WTC11 (cell line): ENCODE results near the gene FNDC1. TPM values are rescaled to one million over a fixed set of nuclear protein-coding genes. Genes with fewer than 3 reads are reported as not detected.
A peak's percentile ranks its signal among the peaks of the same experiment; 100 is the strongest.

Source experiments
- ATAC-seq: fragments of 200-7000 bp; cut with Tn5 transposase; 2 replicates; pipeline ENCODE4 v1.10.0; 2021; ENCODE audit warnings: mild to moderate bottlenecking, moderate library complexity
- Bru-seq: library from RNA; stranded (reverse); fragments of 400-500 nt; gene quantifications from one replicate; lab custom pipeline; 2021; lab: Mats Ljungman, UMichigan
- CTCF ChIA-PET: fragments of 300-600 bp; sonication (Branson Sonifier 250); formaldehyde crosslinking; loops from one replicate; lab custom pipeline; 2021; ENCODE audit warnings: antibody characterized with exemption; lab: Charles Lee
- POLR2A ChIA-PET: fragments of 350-600 bp; sonication (Branson Sonifier 250); formaldehyde crosslinking; loops from one replicate; lab custom pipeline; 2021; ENCODE audit warnings: antibody characterized with exemption; lab: Charles Lee
- DNase-seq: peaks from one replicate; pipeline ENCODE4 v3.0.0; 2021; ENCODE audit warnings: low spot score
- H3K27ac Mint-ChIP-seq: 2 replicates; pipeline ENCODE4 v1.8.0; 2021; ENCODE audit warnings: mixed read lengths
- H3K27me3 Mint-ChIP-seq: 2 replicates; pipeline ENCODE4 v1.8.0; 2021; ENCODE audit warnings: low read depth, mild to moderate bottlenecking, moderate library complexity, mixed read lengths
- H3K36me3 Mint-ChIP-seq: 2 replicates; pipeline ENCODE4 v1.8.0; 2021; ENCODE audit warnings: mixed read lengths
- H3K4me1 Mint-ChIP-seq: 2 replicates; pipeline ENCODE4 v1.8.0; 2022; ENCODE audit warnings: mixed read lengths
- H3K4me3 Mint-ChIP-seq: 2 replicates; pipeline ENCODE4 v1.8.0; 2021; ENCODE audit warnings: mild to moderate bottlenecking, moderate library complexity, mixed read lengths
- H3K9me3 Mint-ChIP-seq: 2 replicates; pipeline ENCODE4 v1.8.0; 2021; ENCODE audit warnings: mixed read lengths
- CREM ChIP-seq: sonication (generic); formaldehyde crosslinking; IDR thresholded peaks from 2 replicates; pipeline ENCODE4 v1.8.1; 2022; ENCODE audit warnings: mild to moderate bottlenecking, missing genetic modification reagents, moderate library complexity
- ELF4 ChIP-seq: sonication (generic); formaldehyde crosslinking; IDR thresholded peaks from 2 replicates; pipeline ENCODE4 v1.8.1; 2022; ENCODE audit warnings: low read depth, mild to moderate bottlenecking, moderate library complexity, missing genetic modification reagents
- KAT7 ChIP-seq: sonication (generic); formaldehyde crosslinking; IDR thresholded peaks from 2 replicates; pipeline ENCODE4 v1.8.1; 2023; ENCODE audit warnings: missing genetic modification reagents, mild to moderate bottlenecking, borderline replicate concordance
- MYBL2 ChIP-seq: sonication (generic); formaldehyde crosslinking; IDR thresholded peaks from 2 replicates; pipeline ENCODE4 v1.8.1; 2023; ENCODE audit warnings: mild to moderate bottlenecking, moderate library complexity, missing genetic modification reagents
- NR2C2 ChIP-seq: sonication (generic); formaldehyde crosslinking; IDR thresholded peaks from 2 replicates; pipeline ENCODE4 v1.8.0; 2022; ENCODE audit warnings: mild to moderate bottlenecking, missing genetic modification reagents
- NR3C1 ChIP-seq: sonication (generic); formaldehyde crosslinking; conservative IDR thresholded peaks from 2 replicates; pipeline ENCODE4 v1.8.1; 2023; ENCODE audit warnings: low read depth, mild to moderate bottlenecking, missing genetic modification reagents
- OVOL2 ChIP-seq: fragments of 250-450 bp; sonication (Bioruptor Pico); IDR thresholded peaks from 2 replicates; pipeline ENCODE4 v1.9.0; 2021; ENCODE audit warnings: mild to moderate bottlenecking, borderline replicate concordance
- RORB ChIP-seq: fragments of 250-450 bp; sonication (Bioruptor Pico); IDR thresholded peaks from 2 replicates; pipeline ENCODE4 v1.9.0; 2021; ENCODE audit warnings: mild to moderate bottlenecking
- SP1 ChIP-seq: sonication (generic); formaldehyde crosslinking; conservative IDR thresholded peaks from 2 replicates; pipeline ENCODE4 v1.8.1; 2022; ENCODE audit warnings: missing genetic modification reagents
- TCF7 ChIP-seq: sonication (generic); formaldehyde crosslinking; IDR thresholded peaks from 2 replicates; pipeline ENCODE4 v1.8.0; 2022; ENCODE audit warnings: mild to moderate bottlenecking, low read depth, missing genetic modification reagents, moderate library complexity
- TEAD4 ChIP-seq: sonication (generic); formaldehyde crosslinking; IDR thresholded peaks from 2 replicates; pipeline ENCODE4 v1.8.0; 2022; ENCODE audit warnings: mild to moderate bottlenecking, missing genetic modification reagents
- ZNF396 ChIP-seq: fragments of 250-450 bp; sonication (Bioruptor Pico); IDR thresholded peaks from 2 replicates; pipeline ENCODE4 v1.8.0; 2021; ENCODE audit warnings: mild to moderate bottlenecking, moderate library complexity, borderline replicate concordance
- ZNF423 ChIP-seq: fragments of 250-450 bp; sonication (Bioruptor Pico); IDR thresholded peaks from 2 replicates; pipeline ENCODE4 v2.1.2; 2022; ENCODE audit warnings: mild to moderate bottlenecking, moderate library complexity
- long read RNA-seq, 3 experiments: library from RNA in 1 of 3; library from capped mRNA in 1 of 3; library from polyadenylated mRNA in 1 of 3; unstranded in 2 of 3; stranded (forward) in 1 of 3; transcript quantifications; one replicate each; pipeline ENCODE4 v2.0.0, GENCODE V29; 2021
- total RNA-seq: library from RNA; stranded (reverse); gene quantifications from 3 replicates; pipeline ENCODE4 v1.2.3, GENCODE V29; 2021
- TF ChIP-seq, protein P1 (sequence below): fragments of 200-600 bp; IDR thresholded peaks from 2 replicates; pipeline ENCODE4 v1.8.0; 2022; ENCODE audit warnings: antibody characterized with exemption
- TF ChIP-seq, protein P2 (sequence below): sonication (generic); formaldehyde crosslinking; IDR thresholded peaks from 2 replicates; pipeline ENCODE4 v1.8.0; 2022; ENCODE audit warnings: missing genetic modification reagents
- TF ChIP-seq, protein P3 (sequence below): sonication (generic); formaldehyde crosslinking; IDR thresholded peaks from 2 replicates; pipeline ENCODE4 v1.8.1; 2022; ENCODE audit warnings: mild to moderate bottlenecking, missing genetic modification reagents, moderate library complexity, borderline replicate concordance
- TF ChIP-seq, protein P4 (sequence below): sonication (generic); formaldehyde crosslinking; IDR thresholded peaks from 2 replicates; pipeline ENCODE4 v1.8.1; 2023; ENCODE audit warnings: mild to moderate bottlenecking, missing genetic modification reagents, borderline replicate concordance

FNDC1 gene
- total RNA-seq: 0.23 to 0.44 TPM (median 0.34 TPM) in 3 replicates
- Bru-seq, nascent RNA: percentile 15 among the genes with signal in this experiment
- long read RNA-seq, experiment 1, partial matches to known transcripts: 0 of 2 reads
- long read RNA-seq, experiment 1, other reads (novel, unspliced or antisense): 2 of 2 reads
- long read RNA-seq, experiment 2, partial matches to known transcripts: 1 of 1 reads
- long read RNA-seq, experiment 2, other reads (novel, unspliced or antisense): 0 of 1 reads
- long read RNA-seq, experiment 3: 0 reads

DNA sequence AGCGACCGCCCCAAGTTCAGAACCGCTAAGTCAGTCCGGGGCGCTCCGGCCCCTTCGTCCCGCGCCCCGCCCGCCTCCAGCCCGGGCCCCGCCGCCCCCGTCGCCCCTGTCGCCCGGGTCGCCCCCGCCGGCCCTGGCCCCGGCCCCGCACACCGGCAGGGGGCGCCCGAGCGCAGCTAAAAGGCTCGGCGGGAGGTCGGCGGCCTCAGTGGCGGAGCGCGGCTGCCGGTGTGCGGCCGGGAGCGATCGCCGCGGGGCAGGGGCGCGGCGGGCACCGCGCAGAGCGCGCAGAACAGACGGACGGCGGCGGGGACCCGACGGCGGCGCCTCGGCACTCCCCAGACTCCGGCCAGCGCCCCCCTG, at the start of gene FNDC1:
Gene FNDC1, plus strand, starts transcription at position 208 of the 363 bp plus-strand sequence. CDS start 197 bp downstream, outside the sequence.
- TF ChIP-seq NR3C1 (no peak), KAT7 (CRISPR knock-in tag) (0 out of 2 replicates have a peak, but pooled peaks have one; percentile 31), MYBL2 (no peak), CREM (0 out of 2 replicates have a peak, but pooled peaks have one; percentile 28), ELF4 (CRISPR knock-in tag) (no peak), ZNF423 (CRISPR knock-in tag) (peak; percentile 74)
- TF ChIP-seq, protein P1, sequence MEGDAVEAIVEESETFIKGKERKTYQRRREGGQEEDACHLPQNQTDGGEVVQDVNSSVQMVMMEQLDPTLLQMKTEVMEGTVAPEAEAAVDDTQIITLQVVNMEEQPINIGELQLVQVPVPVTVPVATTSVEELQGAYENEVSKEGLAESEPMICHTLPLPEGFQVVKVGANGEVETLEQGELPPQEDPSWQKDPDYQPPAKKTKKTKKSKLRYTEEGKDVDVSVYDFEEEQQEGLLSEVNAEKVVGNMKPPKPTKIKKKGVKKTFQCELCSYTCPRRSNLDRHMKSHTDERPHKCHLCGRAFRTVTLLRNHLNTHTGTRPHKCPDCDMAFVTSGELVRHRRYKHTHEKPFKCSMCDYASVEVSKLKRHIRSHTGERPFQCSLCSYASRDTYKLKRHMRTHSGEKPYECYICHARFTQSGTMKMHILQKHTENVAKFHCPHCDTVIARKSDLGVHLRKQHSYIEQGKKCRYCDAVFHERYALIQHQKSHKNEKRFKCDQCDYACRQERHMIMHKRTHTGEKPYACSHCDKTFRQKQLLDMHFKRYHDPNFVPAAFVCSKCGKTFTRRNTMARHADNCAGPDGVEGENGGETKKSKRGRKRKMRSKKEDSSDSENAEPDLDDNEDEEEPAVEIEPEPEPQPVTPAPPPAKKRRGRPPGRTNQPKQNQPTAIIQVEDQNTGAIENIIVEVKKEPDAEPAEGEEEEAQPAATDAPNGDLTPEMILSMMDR: peak; percentile 27; the same call in 1 of the 2 replicates
- Mint-ChIP-seq H3K27ac (no peak within 1 kb of the TSS), H3K4me1 (peaks cover 15% of the 10 kb centered on the region), H3K9me3 (no peaks in the 10 kb centered on the region), H3K4me3 (peak within 1 kb of the TSS; percentile 77), H3K27me3 (peaks cover 90% of the 10 kb centered on the region), H3K36me3 (no peaks in the 10 kb centered on the region)
- CTCF ChIA-PET: interaction anchor here (0.9 to 2.6 kb wide), 11 partner anchors 35 to 486 kb away, joined by 3 to 18 read pairs (median 8); no protein-coding TSS in a partner anchor
- peak; percentile 63 for DNase-seq
- POLR2A ChIA-PET: no interaction called here
- ATAC-seq: peak; percentile 47

DNA sequence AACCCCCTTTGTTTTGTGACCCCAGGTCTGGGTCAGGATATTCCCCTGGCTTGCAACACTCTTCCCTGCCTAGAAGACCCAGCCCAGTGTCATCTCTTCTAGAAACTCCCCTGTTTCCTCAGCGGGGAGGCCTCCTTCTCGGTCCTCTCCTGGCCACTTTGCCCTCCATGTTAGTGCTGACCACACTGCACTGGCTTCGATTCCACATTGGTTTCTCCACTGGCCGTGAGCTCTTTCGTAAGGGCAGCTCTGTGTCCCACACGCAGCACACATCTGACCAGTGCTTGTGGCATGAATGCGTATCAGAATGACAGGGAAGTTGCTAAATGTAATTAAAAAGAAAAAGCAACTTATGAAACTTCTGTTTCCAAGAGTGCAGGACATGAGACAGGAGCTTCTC, 49.4 kb upstream of the FNDC1 start:
- TF ChIP-seq ELF4 (CRISPR knock-in tag): no peak
- no peak for TF ChIP-seq NR3C1
- TF ChIP-seq, protein P2, sequence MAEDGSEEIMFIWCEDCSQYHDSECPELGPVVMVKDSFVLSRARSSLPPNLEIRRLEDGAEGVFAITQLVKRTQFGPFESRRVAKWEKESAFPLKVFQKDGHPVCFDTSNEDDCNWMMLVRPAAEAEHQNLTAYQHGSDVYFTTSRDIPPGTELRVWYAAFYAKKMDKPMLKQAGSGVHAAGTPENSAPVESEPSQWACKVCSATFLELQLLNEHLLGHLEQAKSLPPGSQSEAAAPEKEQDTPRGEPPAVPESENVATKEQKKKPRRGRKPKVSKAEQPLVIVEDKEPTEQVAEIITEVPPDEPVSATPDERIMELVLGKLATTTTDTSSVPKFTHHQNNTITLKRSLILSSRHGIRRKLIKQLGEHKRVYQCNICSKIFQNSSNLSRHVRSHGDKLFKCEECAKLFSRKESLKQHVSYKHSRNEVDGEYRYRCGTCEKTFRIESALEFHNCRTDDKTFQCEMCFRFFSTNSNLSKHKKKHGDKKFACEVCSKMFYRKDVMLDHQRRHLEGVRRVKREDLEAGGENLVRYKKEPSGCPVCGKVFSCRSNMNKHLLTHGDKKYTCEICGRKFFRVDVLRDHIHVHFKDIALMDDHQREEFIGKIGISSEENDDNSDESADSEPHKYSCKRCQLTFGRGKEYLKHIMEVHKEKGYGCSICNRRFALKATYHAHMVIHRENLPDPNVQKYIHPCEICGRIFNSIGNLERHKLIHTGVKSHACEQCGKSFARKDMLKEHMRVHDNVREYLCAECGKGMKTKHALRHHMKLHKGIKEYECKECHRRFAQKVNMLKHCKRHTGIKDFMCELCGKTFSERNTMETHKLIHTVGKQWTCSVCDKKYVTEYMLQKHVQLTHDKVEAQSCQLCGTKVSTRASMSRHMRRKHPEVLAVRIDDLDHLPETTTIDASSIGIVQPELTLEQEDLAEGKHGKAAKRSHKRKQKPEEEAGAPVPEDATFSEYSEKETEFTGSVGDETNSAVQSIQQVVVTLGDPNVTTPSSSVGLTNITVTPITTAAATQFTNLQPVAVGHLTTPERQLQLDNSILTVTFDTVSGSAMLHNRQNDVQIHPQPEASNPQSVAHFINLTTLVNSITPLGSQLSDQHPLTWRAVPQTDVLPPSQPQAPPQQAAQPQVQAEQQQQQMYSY (CRISPR knock-in tag): no peak
- TF ChIP-seq NR2C2: no peak
- TF ChIP-seq ZNF396 (CRISPR knock-in tag): no peak
- TF ChIP-seq CREM: no peak
- TF ChIP-seq, protein P3, sequence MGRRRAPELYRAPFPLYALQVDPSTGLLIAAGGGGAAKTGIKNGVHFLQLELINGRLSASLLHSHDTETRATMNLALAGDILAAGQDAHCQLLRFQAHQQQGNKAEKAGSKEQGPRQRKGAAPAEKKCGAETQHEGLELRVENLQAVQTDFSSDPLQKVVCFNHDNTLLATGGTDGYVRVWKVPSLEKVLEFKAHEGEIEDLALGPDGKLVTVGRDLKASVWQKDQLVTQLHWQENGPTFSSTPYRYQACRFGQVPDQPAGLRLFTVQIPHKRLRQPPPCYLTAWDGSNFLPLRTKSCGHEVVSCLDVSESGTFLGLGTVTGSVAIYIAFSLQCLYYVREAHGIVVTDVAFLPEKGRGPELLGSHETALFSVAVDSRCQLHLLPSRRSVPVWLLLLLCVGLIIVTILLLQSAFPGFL: no peak
- no peak for TF ChIP-seq RORB (CRISPR knock-in tag)
- TF ChIP-seq, all 79 proteins: peak for 0
- CTCF ChIA-PET: interaction anchor here (1.3 to 4.5 kb wide), 3 partner anchors 10 to 16 kb away, joined by 4 to 25 read pairs (median 6); no protein-coding TSS in a partner anchor
- no peaks in the 10 kb centered on the region for H3K9me3 Mint-ChIP-seq
- no peak for DNase-seq
- H3K4me1 Mint-ChIP-seq: no peaks in the 10 kb centered on the region
- H3K27me3 Mint-ChIP-seq: peaks cover 5% of the 10 kb centered on the region; the same call in 1 of the 2 replicates
- ATAC-seq: no peak
- no peak overlapping the region for H3K27ac Mint-ChIP-seq
- no peak overlapping the region for H3K4me3 Mint-ChIP-seq
- no peaks in the 10 kb centered on the region for H3K36me3 Mint-ChIP-seq
- POLR2A ChIA-PET: no interaction called here

DNA sequence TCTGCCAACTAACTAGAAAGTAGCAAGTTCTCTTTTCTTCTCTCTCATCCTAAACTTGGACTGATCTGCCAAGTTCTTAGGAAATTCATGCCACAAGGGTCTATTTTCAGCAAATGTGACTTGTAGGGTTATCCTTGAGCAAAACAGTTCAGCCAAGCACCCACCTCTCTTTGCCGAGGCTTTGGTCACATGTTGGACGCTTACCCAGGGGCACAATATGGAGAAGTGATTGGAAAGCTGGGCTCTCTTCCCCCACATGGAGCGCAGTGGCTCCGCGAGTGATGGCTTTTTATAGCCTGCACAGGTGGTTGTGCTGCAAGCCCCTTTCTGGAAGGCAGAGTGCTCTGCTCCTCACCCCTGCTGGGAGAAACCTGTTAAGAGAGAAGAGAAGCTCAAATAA, 47.7 kb upstream of the FNDC1 start:
- H3K27me3 Mint-ChIP-seq: peaks cover 5% of the 10 kb centered on the region; the same call in 1 of the 2 replicates
- no peaks in the 10 kb centered on the region for H3K36me3 Mint-ChIP-seq
- POLR2A ChIA-PET: no interaction called here
- DNase-seq (no peak), ATAC-seq (no peak)
- H3K4me3 Mint-ChIP-seq: no peak overlapping the region
- H3K4me1 Mint-ChIP-seq: no peaks in the 10 kb centered on the region
- CTCF ChIA-PET: interaction anchor here (1.4 to 4.5 kb wide), 2 partner anchors 11 to 13 kb away, joined by 6 to 25 read pairs; no protein-coding TSS in a partner anchor
- H3K27ac Mint-ChIP-seq: no peak overlapping the region
- no peaks in the 10 kb centered on the region for H3K9me3 Mint-ChIP-seq
- TF ChIP-seq, protein P2 (CRISPR knock-in tag): no peak
- TF ChIP-seq TCF7 (no peak), SP1 (CRISPR knock-in tag) (no peak), TEAD4 (CRISPR knock-in tag) (no peak), OVOL2 (CRISPR knock-in tag) (no peak)
- TF ChIP-seq, protein P4, sequence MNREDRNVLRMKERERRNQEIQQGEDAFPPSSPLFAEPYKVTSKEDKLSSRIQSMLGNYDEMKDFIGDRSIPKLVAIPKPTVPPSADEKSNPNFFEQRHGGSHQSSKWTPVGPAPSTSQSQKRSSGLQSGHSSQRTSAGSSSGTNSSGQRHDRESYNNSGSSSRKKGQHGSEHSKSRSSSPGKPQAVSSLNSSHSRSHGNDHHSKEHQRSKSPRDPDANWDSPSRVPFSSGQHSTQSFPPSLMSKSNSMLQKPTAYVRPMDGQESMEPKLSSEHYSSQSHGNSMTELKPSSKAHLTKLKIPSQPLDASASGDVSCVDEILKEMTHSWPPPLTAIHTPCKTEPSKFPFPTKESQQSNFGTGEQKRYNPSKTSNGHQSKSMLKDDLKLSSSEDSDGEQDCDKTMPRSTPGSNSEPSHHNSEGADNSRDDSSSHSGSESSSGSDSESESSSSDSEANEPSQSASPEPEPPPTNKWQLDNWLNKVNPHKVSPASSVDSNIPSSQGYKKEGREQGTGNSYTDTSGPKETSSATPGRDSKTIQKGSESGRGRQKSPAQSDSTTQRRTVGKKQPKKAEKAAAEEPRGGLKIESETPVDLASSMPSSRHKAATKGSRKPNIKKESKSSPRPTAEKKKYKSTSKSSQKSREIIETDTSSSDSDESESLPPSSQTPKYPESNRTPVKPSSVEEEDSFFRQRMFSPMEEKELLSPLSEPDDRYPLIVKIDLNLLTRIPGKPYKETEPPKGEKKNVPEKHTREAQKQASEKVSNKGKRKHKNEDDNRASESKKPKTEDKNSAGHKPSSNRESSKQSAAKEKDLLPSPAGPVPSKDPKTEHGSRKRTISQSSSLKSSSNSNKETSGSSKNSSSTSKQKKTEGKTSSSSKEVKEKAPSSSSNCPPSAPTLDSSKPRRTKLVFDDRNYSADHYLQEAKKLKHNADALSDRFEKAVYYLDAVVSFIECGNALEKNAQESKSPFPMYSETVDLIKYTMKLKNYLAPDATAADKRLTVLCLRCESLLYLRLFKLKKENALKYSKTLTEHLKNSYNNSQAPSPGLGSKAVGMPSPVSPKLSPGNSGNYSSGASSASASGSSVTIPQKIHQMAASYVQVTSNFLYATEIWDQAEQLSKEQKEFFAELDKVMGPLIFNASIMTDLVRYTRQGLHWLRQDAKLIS: no peak
